ENCODE data around the gene CTNND1. TPM values are rescaled to one million over a fixed set of nuclear protein-coding genes. Genes with fewer than 3 reads are reported as not detected.

Gene CTNND1
- total RNA-seq: 100 to 1,000 TPM in 2 of 4 donors, 10 to 100 TPM in 2; 75.6 to 134 (median 93.3) TPM

DNA sequence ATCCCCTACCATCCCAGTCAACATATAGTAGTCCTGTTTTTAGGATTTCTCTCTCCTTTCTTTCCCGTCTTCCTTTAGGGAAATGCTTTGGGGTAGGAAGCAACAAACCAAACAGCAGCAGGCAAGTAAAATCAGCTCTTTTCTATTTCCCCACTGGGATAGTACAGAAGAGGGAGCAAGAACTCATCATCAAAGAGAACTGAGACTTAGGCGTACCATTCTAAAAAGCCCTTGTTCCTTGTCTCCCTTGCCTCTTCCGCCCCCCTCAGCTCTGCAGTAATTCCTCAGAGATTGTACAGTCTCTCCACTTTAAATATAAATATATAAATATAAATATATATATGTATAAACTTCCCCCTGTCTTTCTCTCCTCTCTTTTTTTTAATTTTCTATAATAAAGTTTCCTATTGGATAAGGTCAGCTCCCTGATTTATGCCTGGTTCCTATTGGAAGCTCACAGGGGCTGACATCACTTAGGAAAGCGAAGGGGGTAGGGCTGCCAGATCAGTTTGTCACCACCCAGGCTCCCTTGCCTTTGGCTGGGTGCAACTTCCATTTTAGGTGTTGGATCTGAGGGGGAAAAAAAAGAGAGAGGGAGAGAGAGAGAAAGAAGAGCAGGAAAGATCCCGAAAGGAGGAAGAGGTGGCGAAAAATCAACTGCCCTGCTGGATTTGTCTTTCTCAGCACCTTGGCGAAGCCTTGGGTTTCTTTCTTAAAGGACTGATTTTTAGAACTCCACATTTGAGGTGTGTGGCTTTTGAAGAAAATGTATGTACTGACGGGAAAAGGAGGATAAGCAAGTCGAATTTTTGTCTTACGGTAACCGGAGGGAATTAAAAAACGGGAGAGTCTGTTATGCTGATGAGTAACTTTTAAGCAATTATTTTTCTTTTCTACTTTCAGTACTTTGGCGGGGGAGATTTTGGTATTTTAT, at the start of gene CTNND1:
Gene CTNND1 (plus strand): TSS at position 502 of the 934 bp plus-strand sequence. CDS start 29,677 bp downstream, outside the sequence.
- TF ChIP-seq CTCF (IDR thresholded peaks at IDR 0.05; ENCODE audit: low read depth): no peak

- no peak for TF ChIP-seq CTCF (IDR thresholded peaks at IDR 0.05; ENCODE audit: low read depth)
These were observed 49.1 kb upstream of the CTNND1 start, which contains the start of gene TMX2 for GRCh38 chr11:57712256-57713150. TMX2 (plus strand) TSS chr11:57712593; CDS start chr11:57712619, 26 bp downstream.

- TF ChIP-seq CTCF (IDR thresholded peaks at IDR 0.05; ENCODE audit: low read depth): no peak
These were observed 47.8 kb upstream of the CTNND1 start for GRCh38 chr11:57713835-57714234.

DNA sequence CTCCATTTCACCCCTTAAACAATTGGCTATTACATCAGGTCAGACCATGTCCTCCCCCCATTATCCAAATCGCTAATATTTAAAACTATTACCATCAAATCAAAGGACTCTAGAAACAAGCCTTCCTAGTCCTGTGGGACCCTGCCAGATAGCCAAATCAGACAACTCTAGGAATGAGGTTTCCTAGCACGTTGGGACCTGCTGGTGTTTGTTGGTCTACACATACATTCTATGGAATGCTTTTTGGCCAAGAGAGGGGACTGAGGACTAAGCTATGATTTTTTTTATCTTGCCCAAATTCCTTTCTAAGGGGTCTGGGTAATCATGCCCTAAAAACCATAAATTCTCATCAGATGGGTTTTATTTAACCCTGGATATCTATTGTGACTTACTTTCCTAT, 34.4 kb upstream of the CTNND1 start:
- TF ChIP-seq CTCF (IDR thresholded peaks at IDR 0.05; ENCODE audit: low read depth): no peak

DNA sequence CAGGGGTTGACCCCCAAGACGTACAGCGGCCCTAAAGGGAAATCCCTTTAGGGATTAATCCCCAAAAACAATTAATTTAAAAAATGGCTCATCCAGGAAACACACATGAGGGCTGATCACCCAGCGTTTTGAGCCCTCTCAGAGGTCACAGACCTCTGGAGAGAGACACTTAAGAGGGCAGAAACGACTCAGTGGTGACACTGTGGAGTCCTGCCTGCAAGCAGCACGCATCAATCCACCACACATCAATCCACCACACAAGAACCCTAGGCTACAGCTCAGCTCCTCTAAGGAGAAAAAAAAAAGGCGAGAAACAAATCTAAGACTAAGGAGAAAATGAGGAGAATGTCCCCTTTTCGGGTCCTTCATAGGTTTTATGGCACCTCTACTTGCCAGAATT, 32.8 kb upstream of the CTNND1 start:
- TF ChIP-seq CTCF (IDR thresholded peaks at IDR 0.05; ENCODE audit: low read depth): no peak

DNA sequence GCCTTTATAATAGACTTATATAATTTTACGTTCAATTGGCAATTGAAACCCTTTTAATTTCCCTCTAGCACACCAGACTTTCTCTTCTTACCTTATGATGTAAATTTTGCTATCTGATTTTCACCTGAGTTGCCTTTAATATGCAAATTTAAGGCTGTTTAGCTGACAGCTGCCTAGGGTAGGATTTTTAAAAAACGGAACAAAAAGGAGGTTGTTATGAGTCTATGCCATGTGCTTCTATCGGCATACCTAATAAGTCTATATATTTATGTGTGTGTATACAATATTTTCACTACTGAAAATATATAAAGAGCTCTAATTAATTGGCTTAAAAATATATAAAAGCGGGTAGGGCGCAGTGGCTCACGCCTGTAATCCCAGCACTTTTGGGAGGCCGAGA, 32.1 kb upstream of the CTNND1 start:
- no peak for TF ChIP-seq CTCF (IDR thresholded peaks at IDR 0.05; ENCODE audit: low read depth)

DNA sequence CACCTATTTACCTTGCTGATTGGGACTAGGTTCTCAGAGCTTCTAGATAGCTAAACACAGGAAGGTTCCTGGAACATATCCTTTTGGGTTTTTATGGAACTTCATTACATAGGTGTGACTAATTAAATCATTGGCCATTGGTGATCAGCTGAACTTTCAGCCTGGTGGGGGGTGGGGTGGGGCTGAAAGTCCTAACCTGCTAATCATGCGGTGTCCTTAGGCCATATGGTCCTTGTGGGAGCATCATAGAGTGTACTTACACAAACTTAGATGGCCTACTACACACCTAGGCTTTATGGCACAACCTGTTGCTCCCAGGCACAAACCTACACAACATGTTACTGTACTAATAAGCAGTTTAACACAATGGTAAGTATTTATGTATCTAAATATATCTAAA, 28.9 kb upstream of the CTNND1 start:
- no peak for TF ChIP-seq CTCF (IDR thresholded peaks at IDR 0.05; ENCODE audit: low read depth)
